HG02938 (cell line): Measurements from ENCODE around the gene EIF4EBP2.

ENCODE experiments used
- ATAC-seq: cut with Tn5 transposase; IDR thresholded peaks from one replicate; pipeline ENCODE4 v1.9.1; 2021; ENCODE audit warnings: mild to moderate bottlenecking, moderate library complexity; ENCODE audit not compliant: unreplicated experiment

The EIF4EBP2 gene

GRCh38 chr10:70376436-70377378, 27.2 kb upstream of the EIF4EBP2 start:
- no peak for ATAC-seq

DNA sequence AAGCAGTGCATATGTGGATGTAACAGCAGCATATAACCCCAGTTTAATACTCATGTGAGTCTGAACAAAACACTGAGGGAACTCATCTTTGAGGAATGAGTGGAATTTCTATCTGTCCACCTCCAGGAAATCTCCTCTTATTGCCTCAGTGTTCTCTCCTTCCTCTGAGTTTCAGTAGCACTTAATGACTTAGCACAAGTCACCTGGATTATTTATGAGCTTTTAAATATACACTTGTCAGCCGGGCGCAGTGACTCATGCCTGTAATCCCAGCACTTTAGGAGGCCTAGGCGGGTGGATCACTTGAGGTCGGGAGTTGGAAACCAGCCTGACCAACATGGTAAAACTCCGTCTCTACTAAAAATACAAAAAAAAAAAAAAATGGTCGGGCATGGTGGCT, 25.8 kb upstream of the EIF4EBP2 start:
- ATAC-seq: no peak

GRCh38 chr10:70379581-70380176, 24.3 kb upstream of the EIF4EBP2 start:
- no peak for ATAC-seq

- no peak for ATAC-seq
These were observed 23.4 kb upstream of the EIF4EBP2 start for GRCh38 chr10:70380350-70381135.

GRCh38 chr10:70381471-70382421, 22.2 kb upstream of the EIF4EBP2 start:
- ATAC-seq: peak; percentile 38

DNA sequence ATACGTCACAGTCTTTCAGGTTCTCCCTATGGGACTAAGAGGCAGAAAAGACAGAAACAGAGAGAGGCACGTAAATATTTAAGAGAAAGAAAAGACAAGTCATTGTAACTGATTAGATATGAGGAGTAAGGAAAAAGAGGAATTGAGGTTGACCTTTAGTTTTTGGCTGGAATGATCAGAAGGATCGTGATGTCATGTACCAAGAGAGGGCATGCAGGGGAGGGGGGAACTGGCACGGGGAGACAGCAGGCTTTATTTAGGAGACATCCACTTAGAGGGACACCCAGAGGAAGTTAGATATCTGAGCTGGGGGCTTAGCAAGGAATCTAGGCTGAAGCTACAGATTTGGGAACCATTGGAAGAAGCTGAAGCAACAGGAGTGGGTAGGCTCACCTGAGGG, 12.3 kb upstream of the EIF4EBP2 start:
- ATAC-seq: no peak

GRCh38 chr10:70396140-70396539, 7.8 kb upstream of the EIF4EBP2 start:
- no peak for ATAC-seq

- no peak for ATAC-seq
These were observed 4.8 kb upstream of the EIF4EBP2 start for GRCh38 chr10:70399177-70399576.

GRCh38 chr10:70403483-70404035, 386 bp upstream of the EIF4EBP2 start:
- no peak for ATAC-seq

- no peak for ATAC-seq
These were observed 767 bp downstream of the EIF4EBP2 start for GRCh38 chr10:70404787-70405036.

DNA sequence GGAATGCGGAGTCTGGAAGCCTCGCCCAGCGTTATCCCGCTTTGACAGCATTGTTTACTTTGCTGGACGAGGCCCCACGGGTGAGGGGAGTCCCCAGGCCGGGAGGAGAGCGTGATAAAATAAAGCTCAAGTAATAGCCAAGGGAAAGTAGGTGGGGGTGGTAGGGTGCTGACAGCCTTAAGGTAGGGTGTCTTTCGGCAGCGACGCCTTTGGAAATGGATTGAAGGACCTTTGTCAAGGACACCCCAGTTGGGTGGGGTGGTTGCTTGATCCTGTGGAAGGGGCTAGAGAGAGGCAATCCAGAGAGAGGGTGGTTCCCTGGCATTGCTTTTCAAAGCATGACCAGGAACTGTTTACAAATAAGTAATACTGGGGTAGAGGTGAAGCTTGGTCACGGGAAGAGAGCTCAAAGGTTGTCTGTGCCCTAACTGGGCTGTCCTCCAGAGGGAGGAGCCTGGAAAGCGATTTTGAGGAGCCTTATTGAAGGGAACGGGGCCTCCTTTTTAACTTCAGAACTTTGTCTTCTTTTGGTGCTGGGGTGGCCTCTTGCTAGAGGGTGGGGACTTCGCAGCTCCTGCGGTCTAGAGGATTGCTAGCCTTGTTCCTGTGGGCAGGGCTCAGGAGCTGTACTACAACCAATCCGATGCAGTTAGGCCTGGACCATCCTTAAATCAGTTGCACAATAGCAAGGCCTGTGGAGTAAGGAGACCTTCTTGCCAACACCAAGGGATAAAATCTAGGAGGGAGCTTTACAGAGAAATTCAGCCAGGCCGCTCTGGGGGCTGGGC, 1.3 kb downstream of the EIF4EBP2 start:
- ATAC-seq: no peak

- no peak for ATAC-seq
These were observed 5.8 kb downstream of the EIF4EBP2 start for GRCh38 chr10:70409772-70410171.

GRCh38 chr10:70410608-70411007, 6.7 kb downstream of the EIF4EBP2 start:
- ATAC-seq: no peak

- ATAC-seq: no peak
These were observed 8.4 kb downstream of the EIF4EBP2 start for GRCh38 chr10:70412356-70412755.

DNA sequence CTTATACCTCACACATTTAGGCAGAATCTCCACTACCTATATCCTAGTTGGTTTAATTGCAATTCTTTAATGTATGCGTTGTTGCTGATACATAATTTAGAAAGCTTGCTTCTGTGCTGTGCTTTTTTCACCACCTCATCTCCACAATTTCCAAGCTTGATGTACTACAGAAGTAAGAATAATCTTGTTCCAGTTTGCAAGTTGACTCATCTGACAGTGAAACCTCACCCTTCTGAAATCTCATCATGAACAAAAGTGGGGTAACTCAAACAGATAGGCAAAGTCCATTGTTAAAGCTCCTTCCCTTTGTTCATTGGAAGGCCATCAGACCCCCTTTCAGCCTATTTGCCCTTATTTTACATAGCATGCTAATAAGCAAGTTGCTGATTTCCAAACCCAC, 13.6 kb downstream of the EIF4EBP2 start:
- ATAC-seq: no peak

DNA sequence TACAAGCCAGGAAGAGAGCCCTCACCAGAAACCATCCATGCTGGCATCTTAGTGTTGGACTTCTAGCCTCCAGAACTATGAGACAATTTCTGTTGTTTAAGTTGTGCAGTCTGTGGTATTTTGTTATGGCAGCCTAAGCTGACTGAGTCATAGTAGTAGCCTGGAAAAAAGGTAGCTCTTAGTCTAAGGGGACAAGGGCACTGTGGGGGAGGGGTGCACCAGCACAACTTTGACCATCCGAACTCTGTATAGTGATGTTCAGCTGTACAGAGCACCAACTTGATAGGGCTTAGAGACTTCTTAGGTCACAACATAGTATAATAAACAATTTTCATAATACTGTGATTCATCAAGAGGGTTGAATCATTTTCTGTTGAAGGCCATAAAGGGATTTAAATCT, 14.3 kb downstream of the EIF4EBP2 start:
- no peak for ATAC-seq

GRCh38 chr10:70418713-70419112, 14.8 kb downstream of the EIF4EBP2 start:
- ATAC-seq: no peak

DNA sequence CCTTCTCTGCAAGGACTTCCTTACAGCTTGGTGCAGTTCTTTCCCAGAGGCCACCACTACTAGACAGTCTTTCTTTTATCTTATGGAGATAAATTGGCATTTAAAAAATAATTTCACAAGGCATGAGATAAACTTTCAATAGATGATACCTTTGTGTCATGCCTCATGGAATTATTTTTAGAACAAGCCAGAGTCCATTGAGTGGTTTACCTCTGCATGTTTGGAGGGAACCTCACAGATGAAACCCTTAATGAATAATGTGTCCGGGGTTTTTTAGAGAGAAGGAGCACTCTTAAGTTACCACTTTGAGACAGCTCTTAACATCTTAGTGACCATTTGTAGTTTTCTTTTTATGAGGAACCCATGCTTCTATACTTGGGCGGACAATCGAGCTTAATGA, 20.4 kb downstream of the EIF4EBP2 start:
- ATAC-seq: no peak

DNA sequence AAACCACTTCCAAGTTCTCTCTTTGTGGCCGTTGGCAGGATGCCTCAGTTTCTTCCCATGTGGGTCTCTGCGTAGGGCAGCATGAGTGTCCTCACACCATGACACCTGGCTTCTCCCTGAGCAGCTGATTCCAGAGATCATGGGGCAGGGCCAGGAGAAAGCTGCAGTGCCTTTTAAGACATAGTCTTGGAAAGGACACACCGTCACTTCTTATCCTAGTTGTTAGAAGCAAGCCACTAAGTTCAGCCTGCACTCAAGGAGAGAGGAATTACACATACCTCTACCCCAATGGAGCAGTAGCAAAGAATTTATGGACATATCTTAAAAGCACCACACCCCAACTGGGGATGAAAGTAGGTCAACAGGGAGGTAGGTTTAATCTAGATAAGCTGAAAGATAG, 21.2 kb downstream of the EIF4EBP2 start:
- ATAC-seq: no peak

GRCh38 chr10:70426823-70427222, 22.9 kb downstream of the EIF4EBP2 start:
- no peak for ATAC-seq
